ENCODE data around the gene TTC28.

DNA sequence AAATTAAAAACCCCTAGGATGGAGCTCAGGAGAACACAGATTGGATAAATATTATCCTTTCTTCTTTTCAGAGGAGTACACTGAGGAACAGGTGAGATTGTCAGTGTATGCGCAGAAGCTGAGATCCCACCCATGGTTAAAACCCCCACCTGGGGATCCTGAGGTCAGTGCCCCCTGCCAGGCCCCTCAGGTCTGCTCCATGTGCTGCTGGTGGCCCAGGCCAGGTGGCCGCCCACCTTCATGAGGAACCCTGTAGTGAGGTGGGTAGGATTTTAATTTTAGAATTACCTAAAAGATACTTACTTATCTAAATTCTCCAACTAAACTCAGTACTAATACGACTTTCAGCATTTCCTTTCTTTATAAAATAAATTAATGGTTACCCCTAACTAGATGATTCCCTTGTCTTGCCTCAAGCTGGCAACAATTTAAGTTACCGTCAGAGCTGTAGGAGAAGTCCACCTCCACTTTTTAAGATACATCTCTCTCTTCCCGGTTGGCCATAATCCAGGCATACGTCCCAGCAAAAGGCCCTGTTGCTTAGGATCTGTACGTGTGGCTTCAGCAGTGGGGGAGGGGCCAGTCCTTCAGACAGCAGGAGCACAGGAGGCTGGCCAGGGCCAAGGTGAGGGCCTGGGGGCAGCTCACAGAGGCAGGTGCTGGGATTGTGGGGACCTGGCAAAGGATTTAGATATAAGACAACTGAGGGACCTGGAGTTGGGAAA lies 699.1 kb downstream of the TTC28 start:
- TF ChIP-seq, protein P1, sequence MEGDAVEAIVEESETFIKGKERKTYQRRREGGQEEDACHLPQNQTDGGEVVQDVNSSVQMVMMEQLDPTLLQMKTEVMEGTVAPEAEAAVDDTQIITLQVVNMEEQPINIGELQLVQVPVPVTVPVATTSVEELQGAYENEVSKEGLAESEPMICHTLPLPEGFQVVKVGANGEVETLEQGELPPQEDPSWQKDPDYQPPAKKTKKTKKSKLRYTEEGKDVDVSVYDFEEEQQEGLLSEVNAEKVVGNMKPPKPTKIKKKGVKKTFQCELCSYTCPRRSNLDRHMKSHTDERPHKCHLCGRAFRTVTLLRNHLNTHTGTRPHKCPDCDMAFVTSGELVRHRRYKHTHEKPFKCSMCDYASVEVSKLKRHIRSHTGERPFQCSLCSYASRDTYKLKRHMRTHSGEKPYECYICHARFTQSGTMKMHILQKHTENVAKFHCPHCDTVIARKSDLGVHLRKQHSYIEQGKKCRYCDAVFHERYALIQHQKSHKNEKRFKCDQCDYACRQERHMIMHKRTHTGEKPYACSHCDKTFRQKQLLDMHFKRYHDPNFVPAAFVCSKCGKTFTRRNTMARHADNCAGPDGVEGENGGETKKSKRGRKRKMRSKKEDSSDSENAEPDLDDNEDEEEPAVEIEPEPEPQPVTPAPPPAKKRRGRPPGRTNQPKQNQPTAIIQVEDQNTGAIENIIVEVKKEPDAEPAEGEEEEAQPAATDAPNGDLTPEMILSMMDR (IDR thresholded peaks at IDR 0.05) = no peak
- TF ChIP-seq EP300 (IDR thresholded peaks at IDR 0.05) (no peak), POLR2A (IDR thresholded peaks at IDR 0.05) (no peak), POLR2AphosphoS5 (IDR thresholded peaks at IDR 0.05) (no peak)

Data from gastroesophageal sphincter (tissue), 3 donors.